GM19395 (cell line): ENCODE measurements around the gene ARHGAP10.
"Not testable (repeated sequence)": the region's sequence is repeated elsewhere in the genome, so short reads cannot be mapped to it uniquely, and the experiment has no call there.

ENCODE experiments used
- ATAC-seq: cut with Tn5 transposase; IDR thresholded peaks from one replicate; pipeline ENCODE4 v1.9.1; 2021; ENCODE audit warnings: mild to moderate bottlenecking, moderate library complexity; ENCODE audit not compliant: unreplicated experiment

ARHGAP10 gene

GRCh38 chr4:147791341-147791740 lies 59.5 kb downstream of the ARHGAP10 start:
- ATAC-seq: no peak

GRCh38 chr4:147791865-147792264 lies 60.0 kb downstream of the ARHGAP10 start:
- no peak for ATAC-seq

- peak; percentile 59 for ATAC-seq
Measured at GRCh38 chr4:147793569-147794313, 61.9 kb downstream of the ARHGAP10 start.

- ATAC-seq: peak; percentile 22
Measured at GRCh38 chr4:147794314-147794680, 62.4 kb downstream of the ARHGAP10 start.

GRCh38 chr4:147794787-147795413 lies 63.0 kb downstream of the ARHGAP10 start:
- ATAC-seq: peak; percentile 67

- not testable (repeated sequence) for ATAC-seq
Measured at GRCh38 chr4:147799057-147799456, 67.2 kb downstream of the ARHGAP10 start.

- peak; percentile 99 for ATAC-seq
Measured at GRCh38 chr4:147799986-147800555, 68.2 kb downstream of the ARHGAP10 start.

- ATAC-seq: no peak
Measured at GRCh38 chr4:147801820-147802219, 69.9 kb downstream of the ARHGAP10 start.

- ATAC-seq: no peak
Measured at GRCh38 chr4:147802346-147802745, 70.5 kb downstream of the ARHGAP10 start.

GRCh38 chr4:147805946-147806345 lies 74.1 kb downstream of the ARHGAP10 start:
- no peak for ATAC-seq

- ATAC-seq: no peak
Measured at GRCh38 chr4:147808447-147808846, 76.6 kb downstream of the ARHGAP10 start.

- no peak for ATAC-seq
Measured at GRCh38 chr4:147809211-147809610, 77.3 kb downstream of the ARHGAP10 start.

GRCh38 chr4:147811878-147812277 lies 80.0 kb downstream of the ARHGAP10 start:
- no peak for ATAC-seq

- no peak for ATAC-seq
Measured at GRCh38 chr4:147813109-147813773, 81.4 kb downstream of the ARHGAP10 start.

GRCh38 chr4:147813973-147814372 lies 82.1 kb downstream of the ARHGAP10 start:
- no peak for ATAC-seq

- no peak for ATAC-seq
Measured at GRCh38 chr4:147814376-147814775, 82.5 kb downstream of the ARHGAP10 start.

- no peak for ATAC-seq
Measured at GRCh38 chr4:147815741-147816140, 83.9 kb downstream of the ARHGAP10 start.

GRCh38 chr4:147816382-147817254 lies 84.7 kb downstream of the ARHGAP10 start:
- no peak for ATAC-seq

- no peak for ATAC-seq
Measured at GRCh38 chr4:147820975-147821374, 89.1 kb downstream of the ARHGAP10 start.

- no peak for ATAC-seq
Measured at GRCh38 chr4:147821555-147821954, 89.7 kb downstream of the ARHGAP10 start.

- no peak for ATAC-seq
Measured at GRCh38 chr4:147822128-147822527, 90.2 kb downstream of the ARHGAP10 start.
